Measurements from ENCODE around the gene WDFY4.

WDFY4 gene

GRCh38 chr10:48835781-48836180, 151.1 kb downstream of the WDFY4 start:
- Histone ChIP-seq H3K27me3 (ENCODE audit: control insufficient read depth in 5 of 5, insufficient read depth in 4 of 5, low read length in 5 of 5) (no peaks in the 10 kb centered on the region), H3K4me3 (ENCODE audit: low read depth in 1 of 5, low read length in 5 of 5) (no peak overlapping the region), H3K4me1 (ENCODE audit: control insufficient read depth in 5 of 5, insufficient read depth in 5 of 5, low read length in 5 of 5) (no peaks in the 10 kb centered on the region), H3K9ac (ENCODE audit: low read length in 5 of 5) (no peak overlapping the region), H3K27ac (ENCODE audit: low read depth, low read length) (no peak overlapping the region), H3K36me3 (ENCODE audit: control insufficient read depth in 5 of 5, insufficient read depth in 5 of 5, low read length in 5 of 5) (peaks cover 0 to 15% (median 0%) of the 10 kb centered on the region in 5 donors), H3K9me3 (ENCODE audit: control insufficient read depth in 5 of 5, low read length in 5 of 5) (peaks cover 0 to 12% (median 10%) of the 10 kb centered on the region in 5 donors)

GRCh38 chr10:48836605-48837004, 151.9 kb downstream of the WDFY4 start:
- Histone ChIP-seq H3K9me3 (ENCODE audit: control insufficient read depth in 5 of 5, low read length in 5 of 5) (peaks cover 0 to 12% (median 10%) of the 10 kb centered on the region in 5 donors), H3K9ac (ENCODE audit: low read length in 5 of 5) (no peak overlapping the region), H3K36me3 (ENCODE audit: control insufficient read depth in 5 of 5, insufficient read depth in 5 of 5, low read length in 5 of 5) (peaks cover 0 to 11% (median 0%) of the 10 kb centered on the region in 5 donors), H3K4me1 (ENCODE audit: control insufficient read depth in 5 of 5, insufficient read depth in 5 of 5, low read length in 5 of 5) (no peaks in the 10 kb centered on the region), H3K27me3 (ENCODE audit: control insufficient read depth in 5 of 5, insufficient read depth in 4 of 5, low read length in 5 of 5) (no peaks in the 10 kb centered on the region), H3K27ac (ENCODE audit: low read depth, low read length) (no peak overlapping the region), H3K4me3 (ENCODE audit: low read depth in 1 of 5, low read length in 5 of 5) (no peak overlapping the region)

GRCh38 chr10:48838834-48839233, 154.2 kb downstream of the WDFY4 start:
- Histone ChIP-seq H3K27me3 (ENCODE audit: control insufficient read depth in 5 of 5, insufficient read depth in 4 of 5, low read length in 5 of 5) (no peaks in the 10 kb centered on the region), H3K36me3 (ENCODE audit: control insufficient read depth in 5 of 5, insufficient read depth in 5 of 5, low read length in 5 of 5) (peaks cover 0 to 3% (median 0%) of the 10 kb centered on the region in 5 donors), H3K4me1 (ENCODE audit: control insufficient read depth in 5 of 5, insufficient read depth in 5 of 5, low read length in 5 of 5) (no peaks in the 10 kb centered on the region), H3K27ac (ENCODE audit: low read depth, low read length) (no peak overlapping the region), H3K4me3 (ENCODE audit: low read depth in 1 of 5, low read length in 5 of 5) (no peak overlapping the region), H3K9ac (ENCODE audit: low read length in 5 of 5) (no peak overlapping the region), H3K9me3 (ENCODE audit: control insufficient read depth in 5 of 5, low read length in 5 of 5) (no peaks in the 10 kb centered on the region)

- no peaks in the 10 kb centered on the region for H3K4me1 ChIP-seq (ENCODE audit: control insufficient read depth in 5 of 5, insufficient read depth in 5 of 5, low read length in 5 of 5)
- H3K9me3 ChIP-seq (ENCODE audit: control insufficient read depth in 5 of 5, low read length in 5 of 5), result no peaks in the 10 kb centered on the region
- H3K9ac ChIP-seq (ENCODE audit: low read length in 5 of 5), result no peak overlapping the region
- H3K27ac ChIP-seq (ENCODE audit: low read depth, low read length), result no peak overlapping the region
- H3K4me3 ChIP-seq (ENCODE audit: low read depth in 1 of 5, low read length in 5 of 5), result no peak overlapping the region
- peaks cover 0 to 3% (median 0%) of the 10 kb centered on the region in 5 donors for H3K36me3 ChIP-seq (ENCODE audit: control insufficient read depth in 5 of 5, insufficient read depth in 5 of 5, low read length in 5 of 5)
- H3K27me3 ChIP-seq (ENCODE audit: control insufficient read depth in 5 of 5, insufficient read depth in 4 of 5, low read length in 5 of 5), result no peaks in the 10 kb centered on the region
Measured at GRCh38 chr10:48839809-48840679, 155.4 kb downstream of the WDFY4 start.

- no peaks in the 10 kb centered on the region for H3K9me3 ChIP-seq (ENCODE audit: control insufficient read depth in 5 of 5, low read length in 5 of 5)
- H3K36me3 ChIP-seq (ENCODE audit: control insufficient read depth in 5 of 5, insufficient read depth in 5 of 5, low read length in 5 of 5), result no peaks in the 10 kb centered on the region
- no peaks in the 10 kb centered on the region for H3K4me1 ChIP-seq (ENCODE audit: control insufficient read depth in 5 of 5, insufficient read depth in 5 of 5, low read length in 5 of 5)
- H3K9ac ChIP-seq (ENCODE audit: low read length in 5 of 5), result no peak overlapping the region
- H3K27me3 ChIP-seq (ENCODE audit: control insufficient read depth in 5 of 5, insufficient read depth in 4 of 5, low read length in 5 of 5), result no peaks in the 10 kb centered on the region
- H3K4me3 ChIP-seq (ENCODE audit: low read depth in 1 of 5, low read length in 5 of 5), result no peak overlapping the region
- no peak overlapping the region for H3K27ac ChIP-seq (ENCODE audit: low read depth, low read length)
Measured at GRCh38 chr10:48842231-48842630, 157.6 kb downstream of the WDFY4 start.

- Histone ChIP-seq H3K4me3 (ENCODE audit: low read depth in 1 of 5, low read length in 5 of 5) (no peak overlapping the region), H3K4me1 (ENCODE audit: control insufficient read depth in 5 of 5, insufficient read depth in 5 of 5, low read length in 5 of 5) (no peaks in the 10 kb centered on the region), H3K27me3 (ENCODE audit: control insufficient read depth in 5 of 5, insufficient read depth in 4 of 5, low read length in 5 of 5) (no peaks in the 10 kb centered on the region), H3K9ac (ENCODE audit: low read length in 5 of 5) (no peak overlapping the region), H3K9me3 (ENCODE audit: control insufficient read depth in 5 of 5, low read length in 5 of 5) (no peaks in the 10 kb centered on the region), H3K36me3 (ENCODE audit: control insufficient read depth in 5 of 5, insufficient read depth in 5 of 5, low read length in 5 of 5) (no peaks in the 10 kb centered on the region), H3K27ac (ENCODE audit: low read depth, low read length) (no peak overlapping the region)
Measured at GRCh38 chr10:48843198-48843597, 158.5 kb downstream of the WDFY4 start.

- no peaks in the 10 kb centered on the region for H3K4me1 ChIP-seq (ENCODE audit: control insufficient read depth in 5 of 5, insufficient read depth in 5 of 5, low read length in 5 of 5)
- no peak overlapping the region for H3K9ac ChIP-seq (ENCODE audit: low read length in 5 of 5)
- H3K9me3 ChIP-seq (ENCODE audit: control insufficient read depth in 5 of 5, low read length in 5 of 5), result no peaks in the 10 kb centered on the region
- no peaks in the 10 kb centered on the region for H3K36me3 ChIP-seq (ENCODE audit: control insufficient read depth in 5 of 5, insufficient read depth in 5 of 5, low read length in 5 of 5)
- no peak overlapping the region for H3K4me3 ChIP-seq (ENCODE audit: low read depth in 1 of 5, low read length in 5 of 5)
- H3K27ac ChIP-seq (ENCODE audit: low read depth, low read length), result no peak overlapping the region
- H3K27me3 ChIP-seq (ENCODE audit: control insufficient read depth in 5 of 5, insufficient read depth in 4 of 5, low read length in 5 of 5), result peaks cover 0 to 3% (median 0%) of the 10 kb centered on the region in 5 donors
Measured at GRCh38 chr10:48844616-48845015, 159.9 kb downstream of the WDFY4 start.

- Histone ChIP-seq H3K36me3 (ENCODE audit: control insufficient read depth in 5 of 5, insufficient read depth in 5 of 5, low read length in 5 of 5) (no peaks in the 10 kb centered on the region), H3K9ac (ENCODE audit: low read length in 5 of 5) (no peak overlapping the region), H3K27ac (ENCODE audit: low read depth, low read length) (no peak overlapping the region), H3K4me1 (ENCODE audit: control insufficient read depth in 5 of 5, insufficient read depth in 5 of 5, low read length in 5 of 5) (no peaks in the 10 kb centered on the region), H3K4me3 (ENCODE audit: low read depth in 1 of 5, low read length in 5 of 5) (no peak overlapping the region), H3K9me3 (ENCODE audit: control insufficient read depth in 5 of 5, low read length in 5 of 5) (no peaks in the 10 kb centered on the region), H3K27me3 (ENCODE audit: control insufficient read depth in 5 of 5, insufficient read depth in 4 of 5, low read length in 5 of 5) (peaks cover 0 to 3% (median 0%) of the 10 kb centered on the region in 5 donors)
Measured at GRCh38 chr10:48845512-48845911, 160.8 kb downstream of the WDFY4 start.

GRCh38 chr10:48847691-48848090, 163.0 kb downstream of the WDFY4 start:
- no peak overlapping the region for H3K27ac ChIP-seq (ENCODE audit: low read depth, low read length)
- H3K36me3 ChIP-seq (ENCODE audit: control insufficient read depth in 5 of 5, insufficient read depth in 5 of 5, low read length in 5 of 5), result peaks cover 0 to 9% (median 0%) of the 10 kb centered on the region in 5 donors
- H3K4me1 ChIP-seq (ENCODE audit: control insufficient read depth in 5 of 5, insufficient read depth in 5 of 5, low read length in 5 of 5), result no peaks in the 10 kb centered on the region
- H3K27me3 ChIP-seq (ENCODE audit: control insufficient read depth in 5 of 5, insufficient read depth in 4 of 5, low read length in 5 of 5), result peaks cover 0 to 3% (median 0%) of the 10 kb centered on the region in 5 donors
- no peak overlapping the region for H3K4me3 ChIP-seq (ENCODE audit: low read depth in 1 of 5, low read length in 5 of 5)
- H3K9ac ChIP-seq (ENCODE audit: low read length in 5 of 5), result no peak overlapping the region
- H3K9me3 ChIP-seq (ENCODE audit: control insufficient read depth in 5 of 5, low read length in 5 of 5), result no peaks in the 10 kb centered on the region

GRCh38 chr10:48856855-48857254, 172.2 kb downstream of the WDFY4 start:
- H3K9ac ChIP-seq (ENCODE audit: low read length in 5 of 5), result no peak overlapping the region
- no peaks in the 10 kb centered on the region for H3K4me1 ChIP-seq (ENCODE audit: control insufficient read depth in 5 of 5, insufficient read depth in 5 of 5, low read length in 5 of 5)
- no peak overlapping the region for H3K27ac ChIP-seq (ENCODE audit: low read depth, low read length)
- peaks cover 0 to 5% (median 2%) of the 10 kb centered on the region in 5 donors for H3K9me3 ChIP-seq (ENCODE audit: control insufficient read depth in 5 of 5, low read length in 5 of 5)
- no peak overlapping the region for H3K4me3 ChIP-seq (ENCODE audit: low read depth in 1 of 5, low read length in 5 of 5)
- H3K27me3 ChIP-seq (ENCODE audit: control insufficient read depth in 5 of 5, insufficient read depth in 4 of 5, low read length in 5 of 5), result no peaks in the 10 kb centered on the region
- no peaks in the 10 kb centered on the region for H3K36me3 ChIP-seq (ENCODE audit: control insufficient read depth in 5 of 5, insufficient read depth in 5 of 5, low read length in 5 of 5)
